GM19193 (cell line): Measurements from ENCODE around the gene INPP4B.

ENCODE experiments used
- POLR2A ChIP-seq: IDR thresholded peaks from 4 replicates; pipeline ENCODE4 v1.6.1; 2011; ENCODE audit not compliant: insufficient read depth, insufficient read length; ENCODE audit errors: extremely low read depth

The INPP4B gene

DNA sequence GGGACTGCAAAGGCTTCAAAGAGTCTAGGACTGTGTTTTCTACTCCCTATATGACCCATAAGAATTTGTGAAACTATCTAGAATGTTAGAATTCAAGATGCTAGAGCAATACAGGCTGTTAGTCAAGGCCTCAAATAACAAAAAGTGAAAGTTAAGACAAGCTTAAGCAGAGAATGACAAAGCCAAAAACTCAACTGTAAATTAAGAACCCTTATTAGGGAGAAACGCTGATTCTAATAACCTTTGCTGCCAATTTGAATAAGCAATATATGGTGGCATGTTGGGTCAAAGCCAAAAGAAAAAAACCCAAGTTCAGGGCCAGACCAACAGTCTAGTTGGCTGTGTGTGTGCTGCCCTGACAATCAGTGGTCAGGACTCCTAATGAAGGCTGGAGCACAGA lies 160.0 kb downstream of the INPP4B start:
- no peak for TF ChIP-seq POLR2A

DNA sequence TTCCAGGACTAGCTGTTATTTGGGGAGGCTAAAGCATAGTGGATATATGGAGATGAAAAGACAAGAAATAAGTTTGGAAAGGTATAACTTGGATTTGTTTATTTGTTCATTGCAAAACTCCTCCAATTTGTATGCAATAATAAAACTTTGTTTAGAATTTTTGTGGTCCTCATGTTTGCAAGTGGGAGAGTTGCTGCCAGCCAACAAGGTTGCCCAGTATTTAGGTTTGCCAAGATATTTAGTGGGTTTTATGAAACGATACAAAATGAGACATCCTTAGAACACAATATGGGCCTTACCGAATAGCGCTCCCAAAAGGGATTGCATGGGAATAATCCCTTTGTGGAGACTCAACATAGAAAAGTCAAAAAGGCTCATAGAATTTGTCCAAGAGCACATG lies 162.1 kb downstream of the INPP4B start:
- TF ChIP-seq POLR2A = no peak

DNA sequence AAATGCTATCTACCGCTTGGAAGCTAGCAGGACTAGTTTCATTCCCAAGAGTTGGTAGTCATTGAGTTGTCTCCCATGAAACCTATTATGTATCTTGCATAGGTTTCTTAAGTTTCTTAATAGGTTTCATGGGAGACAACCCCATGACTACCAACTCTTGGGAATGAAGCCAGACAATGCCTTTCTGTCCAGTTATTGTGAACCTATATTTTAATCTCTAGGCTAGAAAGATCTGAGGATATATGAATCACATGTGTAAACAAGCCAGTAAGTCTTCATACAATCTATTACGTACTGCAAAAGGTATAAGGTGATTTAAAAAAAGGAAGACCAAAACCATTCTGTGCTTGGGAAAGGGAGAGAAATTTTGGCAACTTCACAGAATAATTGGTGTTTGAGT lies 162.6 kb downstream of the INPP4B start:
- no peak for TF ChIP-seq POLR2A

DNA sequence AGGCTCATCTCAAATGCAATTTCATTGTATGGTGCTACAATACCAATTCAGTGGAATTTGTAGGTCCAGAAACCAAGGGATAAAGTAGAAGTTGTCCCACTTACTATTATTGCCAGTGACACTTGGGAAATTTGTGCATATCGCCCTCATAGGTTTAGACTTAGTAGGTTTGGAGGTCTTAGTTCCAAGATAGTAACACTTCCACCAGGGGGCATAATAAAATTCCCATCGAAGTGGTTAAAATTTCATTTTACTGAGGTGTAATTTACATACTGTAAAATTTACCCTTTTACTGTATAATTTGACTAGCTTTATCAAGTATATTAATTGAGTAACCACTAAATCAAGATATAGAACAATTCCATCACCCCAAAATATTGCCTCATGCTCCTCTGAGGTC lies 174.6 kb downstream of the INPP4B start:
- no peak for TF ChIP-seq POLR2A

DNA sequence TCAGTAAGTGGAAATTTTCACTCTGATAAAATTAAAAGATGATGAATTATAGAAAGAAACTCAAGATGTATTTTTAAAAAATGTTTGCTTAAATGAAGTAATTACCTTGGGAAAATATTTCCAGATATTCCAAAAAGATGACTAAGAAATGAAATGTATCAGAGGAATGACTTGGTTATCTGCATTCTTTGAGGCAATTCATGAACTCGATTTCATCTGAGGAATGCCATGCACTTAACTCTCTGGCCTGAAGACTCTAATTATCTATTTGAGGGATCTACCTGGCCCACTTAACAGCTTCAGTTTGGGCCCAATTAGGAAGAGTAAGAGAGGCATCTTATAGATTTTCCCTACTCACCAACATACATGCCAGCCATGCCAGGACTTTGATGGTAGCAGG lies 182.3 kb downstream of the INPP4B start:
- TF ChIP-seq POLR2A = no peak

DNA sequence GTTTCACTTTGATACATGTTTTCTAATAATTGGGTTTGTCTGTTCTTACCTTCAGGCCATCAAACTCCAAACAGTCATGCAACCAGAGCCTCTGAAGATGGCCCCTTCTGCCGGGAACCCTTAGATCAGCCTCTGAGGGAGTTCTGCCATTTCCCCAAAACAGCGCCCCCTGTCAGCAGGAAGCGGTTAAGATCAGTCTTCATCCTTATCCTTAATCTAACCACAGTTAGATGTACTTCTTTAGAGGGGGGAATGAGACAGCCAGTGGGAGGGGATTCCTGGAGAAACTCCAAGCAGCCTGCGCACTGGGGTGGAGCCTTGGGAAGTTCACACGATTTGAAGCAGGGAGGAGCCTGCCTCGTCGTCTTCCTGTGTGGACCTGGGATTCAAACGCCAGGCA lies 185.4 kb downstream of the INPP4B start:
- TF ChIP-seq POLR2A = no peak

DNA sequence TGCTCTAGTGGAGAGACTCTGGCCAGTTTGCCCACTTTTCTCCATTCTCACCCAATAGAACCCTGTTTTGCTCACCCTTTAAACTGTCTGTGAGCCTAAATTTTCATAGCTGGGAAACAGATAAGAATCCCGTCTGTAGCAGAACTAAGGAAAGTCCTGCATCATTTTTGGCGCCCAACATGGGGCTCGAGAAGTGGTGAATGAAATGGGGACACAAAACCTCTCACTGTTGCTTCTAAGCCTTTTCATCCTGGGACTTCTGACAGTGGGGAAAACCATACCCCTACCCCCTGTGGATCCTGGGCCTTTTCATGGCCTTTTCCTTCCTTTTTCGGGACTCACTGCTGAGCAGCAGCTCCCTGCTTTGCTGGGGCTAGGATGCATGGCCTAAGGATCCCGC lies 189.9 kb downstream of the INPP4B start:
- TF ChIP-seq POLR2A = no peak

DNA sequence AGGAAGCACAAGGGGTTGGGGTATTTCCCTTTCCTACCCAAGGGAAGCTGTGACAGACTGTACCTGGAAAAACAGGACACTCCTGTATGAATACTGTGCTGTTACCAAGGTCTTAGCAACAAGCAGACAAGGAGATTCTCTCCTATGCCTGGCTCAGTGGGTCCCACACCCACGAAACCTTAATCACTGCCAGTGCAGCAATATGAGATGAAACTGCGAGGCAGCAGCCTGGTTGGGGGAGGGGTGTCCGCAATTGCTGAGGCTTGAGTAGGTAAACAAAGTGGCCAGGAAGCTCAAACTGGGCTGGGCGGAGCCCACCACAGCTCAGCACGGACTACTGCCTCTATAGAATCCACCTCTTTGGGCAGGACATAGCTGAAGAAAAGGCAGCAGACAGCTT lies 197.7 kb downstream of the INPP4B start:
- TF ChIP-seq POLR2A = no peak

DNA sequence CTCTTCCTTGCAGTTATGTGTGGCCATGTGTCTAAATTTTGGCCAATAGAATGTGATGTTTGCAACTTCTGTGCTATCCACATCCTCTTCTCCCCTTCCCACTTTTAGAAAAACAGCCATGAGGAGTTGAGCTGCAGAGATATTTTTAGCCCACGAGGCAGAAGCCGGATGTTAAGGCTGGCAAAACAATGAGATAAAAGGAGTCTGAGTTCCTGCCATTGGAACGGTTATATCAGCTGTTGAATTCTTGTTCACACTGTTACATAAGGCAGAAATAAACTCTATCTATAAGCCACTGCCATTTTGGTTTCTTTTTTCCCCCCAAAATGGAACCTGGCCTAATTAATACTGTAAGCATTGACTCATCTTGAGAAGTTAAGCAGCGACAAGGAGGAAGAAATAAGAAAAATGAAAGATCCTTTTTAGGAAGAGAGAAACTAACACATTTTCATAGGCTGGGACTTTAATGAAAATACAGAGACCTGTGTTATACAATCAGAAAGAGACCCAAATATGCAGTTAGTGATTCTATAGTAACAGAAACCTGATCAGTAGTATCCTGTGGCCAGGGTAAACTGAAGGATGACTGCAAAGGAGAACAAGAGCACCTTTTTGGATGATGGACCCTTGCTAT lies 200.5 kb downstream of the INPP4B start:
- TF ChIP-seq POLR2A = no peak

DNA sequence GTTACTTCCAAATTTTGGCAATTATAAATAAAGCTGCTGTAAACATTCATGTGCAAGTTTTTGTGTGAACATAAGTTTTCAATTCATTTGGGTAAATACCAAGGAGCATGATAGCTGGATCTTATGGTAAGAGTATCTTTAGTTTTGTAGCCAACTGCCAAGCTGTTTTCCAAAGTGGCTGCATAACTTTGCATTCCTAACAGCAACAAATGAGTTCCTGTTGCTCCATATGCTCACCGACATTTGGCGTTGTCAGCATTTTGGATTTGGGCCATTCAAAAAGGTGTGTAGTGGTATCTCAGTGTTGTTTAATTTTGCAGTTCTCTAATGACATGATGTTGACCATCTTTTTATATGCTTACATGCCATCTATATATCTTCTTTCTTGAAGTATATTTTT lies 208.5 kb downstream of the INPP4B start:
- no peak for TF ChIP-seq POLR2A

DNA sequence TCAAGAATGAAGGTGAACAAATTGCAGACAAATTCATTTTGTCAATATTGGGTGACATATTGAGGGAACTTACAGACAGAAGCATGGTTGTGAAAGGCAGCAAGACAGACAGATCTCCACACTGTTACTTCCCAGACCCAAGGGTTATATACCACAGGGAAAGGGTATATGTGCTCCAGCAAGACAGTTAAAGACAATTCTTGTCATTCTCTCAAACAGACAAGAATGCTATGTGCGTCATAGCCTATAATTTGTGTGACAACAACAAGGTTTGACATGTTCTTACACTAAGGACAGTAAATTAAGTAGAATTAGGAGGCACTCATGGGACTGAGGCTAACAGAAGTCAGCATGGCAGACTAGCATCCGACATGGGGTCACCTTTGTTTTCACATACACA lies 214.3 kb downstream of the INPP4B start:
- no peak for TF ChIP-seq POLR2A

DNA sequence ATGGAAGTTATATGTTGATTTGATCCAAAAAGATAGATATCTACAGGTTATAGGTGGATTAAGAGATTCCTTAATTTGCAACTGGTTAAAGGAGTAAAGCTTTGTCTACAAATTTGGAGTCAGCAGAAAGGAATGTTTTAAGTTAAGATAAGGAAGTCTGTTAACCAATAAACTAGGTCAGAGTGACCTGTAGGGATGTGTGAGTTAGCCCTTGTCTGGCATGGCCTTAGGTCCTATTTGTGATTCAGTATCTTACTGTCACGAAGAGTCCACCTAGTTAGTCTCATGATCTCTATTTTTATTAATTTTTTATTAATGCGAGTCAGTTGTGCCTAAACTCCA lies 230.8 kb downstream of the INPP4B start:
- no peak for TF ChIP-seq POLR2A

DNA sequence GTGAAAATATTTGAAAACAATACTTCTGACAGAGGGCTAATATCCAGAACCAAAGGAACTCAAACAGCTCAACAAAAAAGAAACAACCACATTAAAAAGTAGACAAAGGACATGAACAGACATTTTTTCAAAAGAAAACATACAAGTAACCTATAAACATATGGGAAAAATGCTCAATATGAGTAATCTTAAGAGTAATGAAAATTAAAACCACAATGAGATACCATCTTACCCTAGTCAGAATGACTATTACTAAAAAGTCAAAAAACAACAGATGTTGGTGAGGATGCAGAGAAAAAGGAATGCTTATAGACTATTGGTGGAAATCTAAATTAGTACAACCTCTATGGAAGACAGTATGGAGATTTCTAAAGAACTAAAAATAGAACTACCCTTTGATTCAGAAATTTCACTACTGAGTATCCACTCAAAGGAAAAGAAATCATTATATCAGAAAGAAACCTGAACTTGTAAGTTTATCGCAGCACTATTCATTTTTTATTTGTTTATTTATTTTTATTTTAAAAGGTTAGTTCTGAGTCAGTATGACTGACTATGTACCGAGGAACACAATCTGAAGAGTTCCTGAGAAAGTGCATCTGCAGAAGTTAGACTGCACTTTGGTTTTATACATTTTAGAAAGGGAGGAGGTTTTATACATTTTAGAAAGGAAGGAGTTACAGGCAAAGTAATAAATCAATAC lies 231.3 kb downstream of the INPP4B start:
- TF ChIP-seq POLR2A = no peak

DNA sequence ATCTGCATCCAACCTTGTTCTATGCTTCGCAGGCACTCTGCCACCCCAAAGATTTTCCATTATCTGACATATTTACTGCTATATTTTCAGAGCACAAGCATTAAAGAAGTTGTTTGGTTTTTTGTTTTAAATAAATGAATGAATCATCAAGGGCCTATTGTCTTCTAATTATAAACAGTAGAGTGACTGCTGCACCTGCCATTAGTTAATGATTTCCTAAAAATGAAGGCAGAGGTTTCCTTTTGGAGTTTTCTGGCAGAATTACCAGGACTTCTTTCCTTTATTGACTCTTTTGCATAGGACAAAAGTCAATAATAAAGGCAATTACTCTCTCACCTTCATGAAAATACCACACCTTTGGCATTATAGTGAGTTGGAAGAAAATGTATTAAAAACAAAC lies 238.1 kb downstream of the INPP4B start:
- TF ChIP-seq POLR2A = no peak

DNA sequence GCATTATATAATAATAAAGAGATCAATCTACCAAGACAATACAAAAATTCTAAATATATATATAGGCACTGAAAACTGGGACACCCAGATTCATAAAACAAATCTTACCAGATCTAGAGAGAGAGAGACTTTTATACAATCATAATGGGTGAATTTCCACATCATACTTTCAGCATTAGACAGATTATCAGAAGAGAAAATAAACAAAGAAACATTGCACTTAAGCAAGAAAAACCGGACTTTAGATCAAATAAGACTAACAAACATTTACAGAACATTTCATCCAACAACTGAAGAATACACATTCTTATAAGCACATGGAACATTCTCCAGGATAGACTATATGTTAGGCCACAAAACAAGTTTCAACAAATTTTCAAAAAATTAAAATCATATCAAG lies 245.1 kb downstream of the INPP4B start:
- no peak for TF ChIP-seq POLR2A

DNA sequence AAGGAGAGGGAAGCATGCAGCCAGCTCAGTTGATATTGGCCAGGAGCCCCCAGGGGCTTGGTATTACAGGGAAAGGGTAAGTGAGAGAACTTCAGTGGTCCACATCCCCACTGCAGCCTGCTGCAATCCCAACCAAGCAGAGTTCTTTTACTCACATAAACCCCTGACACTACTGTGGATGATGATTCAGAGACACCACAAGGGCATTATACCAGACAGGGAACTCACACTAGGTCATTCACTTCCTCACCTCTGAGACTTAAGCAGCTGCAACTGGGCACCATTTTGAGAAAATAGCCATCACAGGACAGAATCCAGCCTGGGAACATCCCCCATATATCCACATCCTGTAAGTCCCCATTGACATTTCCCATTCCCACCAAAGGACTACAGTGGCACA lies 248.0 kb downstream of the INPP4B start:
- no peak for TF ChIP-seq POLR2A

DNA sequence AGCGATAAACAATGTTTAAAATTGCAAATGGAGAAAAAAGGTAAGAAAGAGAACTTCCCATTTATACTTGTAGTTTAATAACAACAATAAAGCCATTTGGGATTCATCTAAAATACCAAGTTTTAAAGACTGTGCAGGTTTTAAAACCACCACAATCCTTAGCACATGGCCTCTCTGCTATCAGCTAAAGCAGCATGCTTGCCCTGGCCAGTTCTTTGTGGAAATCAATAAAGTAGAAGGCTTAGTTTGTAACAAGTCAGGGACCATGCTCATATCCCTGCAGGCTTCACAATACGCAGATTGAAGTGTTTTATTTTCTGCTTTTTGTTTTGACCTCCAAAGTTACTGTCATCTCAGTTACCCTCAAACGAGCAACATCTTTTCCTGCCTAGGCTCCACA lies 249.5 kb downstream of the INPP4B start:
- TF ChIP-seq POLR2A = no peak
